CD4-positive, alpha-beta T cell treated with Interleukin-15 for 4 hours (primary cell): ENCODE measurements around the gene PLEKHM2.

Experiments used
- DNase-seq: peaks from one replicate; pipeline ENCODE4 v3.0.0-alpha.2; 2020; ENCODE audit warnings: low spot score

The PLEKHM2 gene

GRCh38 chr1:15724949-15725880 is 41.1 kb downstream of the PLEKHM2 start:
- DNase-seq: no peak

GRCh38 chr1:15726508-15726907 is 42.4 kb downstream of the PLEKHM2 start:
- no peak for DNase-seq

GRCh38 chr1:15727021-15727420 is 42.9 kb downstream of the PLEKHM2 start:
- DNase-seq: no peak

GRCh38 chr1:15727424-15727823 is 43.3 kb downstream of the PLEKHM2 start:
- no peak for DNase-seq

- DNase-seq: no peak
Measured at GRCh38 chr1:15727866-15728534, 43.9 kb downstream of the PLEKHM2 start.

- no peak for DNase-seq
Measured at GRCh38 chr1:15728937-15729657, 45.0 kb downstream of the PLEKHM2 start.

- no peak for DNase-seq
Measured at GRCh38 chr1:15730423-15730822, 46.3 kb downstream of the PLEKHM2 start.

GRCh38 chr1:15730936-15731335 is 46.8 kb downstream of the PLEKHM2 start:
- no peak for DNase-seq

GRCh38 chr1:15731735-15732685 is 47.9 kb downstream of the PLEKHM2 start:
- DNase-seq: no peak

- DNase-seq: no peak
Measured at GRCh38 chr1:15732686-15733081, 48.6 kb downstream of the PLEKHM2 start.

GRCh38 chr1:15733218-15733725 is 49.2 kb downstream of the PLEKHM2 start:
- DNase-seq: no peak

GRCh38 chr1:15733726-15734226 is 49.7 kb downstream of the PLEKHM2 start:
- no peak for DNase-seq

GRCh38 chr1:15734296-15734695 is 50.2 kb downstream of the PLEKHM2 start:
- no peak for DNase-seq

GRCh38 chr1:15734901-15735300 is 50.8 kb downstream of the PLEKHM2 start:
- no peak for DNase-seq

- no peak for DNase-seq
Measured at GRCh38 chr1:15735304-15736037, 51.4 kb downstream of the PLEKHM2 start.

- no peak for DNase-seq
Measured at GRCh38 chr1:15736038-15736891, 52.1 kb downstream of the PLEKHM2 start, which contains the start of gene SLC25A34. Gene SLC25A34 (plus strand): TSS chr1:15736258. CDS start chr1:15736486, 228 bp downstream.

- no peak for DNase-seq
Measured at GRCh38 chr1:15736892-15737261, 52.8 kb downstream of the PLEKHM2 start.

- DNase-seq: no peak
Measured at GRCh38 chr1:15737324-15738319, 53.5 kb downstream of the PLEKHM2 start.
